C4-2B (cell line): Measurements from ENCODE around the gene TRIP10.

Source experiments
- ZFX ChIP-seq: fragments of 450-650 bp; IDR thresholded peaks from 2 replicates; pipeline ENCODE4 v1.6.1; 2017
- TF ChIP-seq, protein P1 (sequence below): fragments of 450-650 bp; conservative IDR thresholded peaks from 2 replicates; pipeline ENCODE4 v1.5.1; 2017; ENCODE audit warnings: mild to moderate bottlenecking

DNA sequence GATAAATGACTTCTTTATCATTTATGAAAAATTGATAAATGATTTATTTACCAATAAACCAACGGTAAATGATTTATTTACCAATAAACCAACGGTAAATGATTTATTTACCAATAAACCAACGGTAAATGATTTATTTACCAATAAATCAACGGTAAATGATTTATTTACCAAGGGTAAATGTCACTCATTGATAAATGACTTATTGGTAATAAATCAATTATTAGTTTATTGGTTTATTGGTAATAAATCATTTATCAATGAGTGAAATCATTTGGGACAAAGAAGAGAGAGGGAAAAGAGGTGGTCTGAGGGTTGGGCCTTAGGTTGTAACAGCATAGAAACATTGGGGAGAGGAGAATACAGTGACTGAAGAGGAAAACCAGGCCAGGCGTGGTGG lies 54.5 kb downstream of the TRIP10 start:
- TF ChIP-seq, protein P1, sequence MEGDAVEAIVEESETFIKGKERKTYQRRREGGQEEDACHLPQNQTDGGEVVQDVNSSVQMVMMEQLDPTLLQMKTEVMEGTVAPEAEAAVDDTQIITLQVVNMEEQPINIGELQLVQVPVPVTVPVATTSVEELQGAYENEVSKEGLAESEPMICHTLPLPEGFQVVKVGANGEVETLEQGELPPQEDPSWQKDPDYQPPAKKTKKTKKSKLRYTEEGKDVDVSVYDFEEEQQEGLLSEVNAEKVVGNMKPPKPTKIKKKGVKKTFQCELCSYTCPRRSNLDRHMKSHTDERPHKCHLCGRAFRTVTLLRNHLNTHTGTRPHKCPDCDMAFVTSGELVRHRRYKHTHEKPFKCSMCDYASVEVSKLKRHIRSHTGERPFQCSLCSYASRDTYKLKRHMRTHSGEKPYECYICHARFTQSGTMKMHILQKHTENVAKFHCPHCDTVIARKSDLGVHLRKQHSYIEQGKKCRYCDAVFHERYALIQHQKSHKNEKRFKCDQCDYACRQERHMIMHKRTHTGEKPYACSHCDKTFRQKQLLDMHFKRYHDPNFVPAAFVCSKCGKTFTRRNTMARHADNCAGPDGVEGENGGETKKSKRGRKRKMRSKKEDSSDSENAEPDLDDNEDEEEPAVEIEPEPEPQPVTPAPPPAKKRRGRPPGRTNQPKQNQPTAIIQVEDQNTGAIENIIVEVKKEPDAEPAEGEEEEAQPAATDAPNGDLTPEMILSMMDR, result no peak
- TF ChIP-seq ZFX, result no peak
